Right cardiac atrium (tissue), 5 donors: ENCODE measurements around the gene PATL2. TPM values are rescaled to one million over a fixed set of nuclear protein-coding genes. Genes with fewer than 3 reads are reported as not detected.
"Not testable (repeated sequence)": the region's sequence is repeated elsewhere in the genome, so short reads cannot be mapped to it uniquely, and the experiment has no call there.

Source experiments
- ATAC-seq, 2 donors: fragments of 200-7000 bp; cut with Tn5 transposase; one replicate each; pipeline versions ENCODE4 v1.8.0 to v1.9.1; 2020; ENCODE audit warnings: moderate library complexity in 2 of 2, mild to moderate bottlenecking in 1 of 2
- DNase-seq, 3 donors: peaks; one replicate each; pipeline ENCODE4 v3.0.0-alpha.2; 2020
- H3K27ac ChIP-seq: one replicate; pipeline ENCODE4 v1.5.1; 2013; ENCODE audit warnings: mild to moderate bottlenecking, low read length, control low read depth, moderate library complexity
- H3K27me3 ChIP-seq: one replicate; pipeline ENCODE4 v1.6.1; 2013; ENCODE audit not compliant: control insufficient read depth, insufficient read depth
- H3K4me1 ChIP-seq: one replicate; pipeline ENCODE4 v1.6.1; 2013; ENCODE audit warnings: low read length; ENCODE audit not compliant: control insufficient read depth, insufficient read depth
- H3K4me3 ChIP-seq: one replicate; pipeline ENCODE4 v1.5.1; 2013; ENCODE audit warnings: low read length, control low read depth
- H3K9me3 ChIP-seq: one replicate; pipeline ENCODE4 v1.6.1; 2013; ENCODE audit warnings: low read length; ENCODE audit not compliant: control insufficient read depth
- whole genome bisulfite sequencing: extraction: QIAGEN DNeasy Blood & Tissue Kit; methylation state at CpG from one replicate; pipeline ENCODE4 v1.1.7; 2013; 5-methylcytosine and 5-hydroxymethylcytosine counted together
- intact Hi-C, 4 donors: fragments of 100-400 bp; cut with DNase I; formaldehyde crosslinking; loops; one replicate each; pipeline versions ENCODE4 v1.11.0 to v1.14.0; 2022 to 2023
- polyA plus RNA-seq: library from polyadenylated mRNA; stranded (reverse); fragments of 200-250 nt; gene quantifications from one replicate; pipeline ENCODE4 v1.2.3, GENCODE V29; 2013
- total RNA-seq, 4 donors: library from RNA; stranded (reverse); fragmentation: NEBNext Ultra II Directional; extraction: Animal tissue kit (Norgen Biotek cat#: 25700); gene quantifications; one replicate each; pipeline ENCODE4 v1.2.1, GENCODE V29; 2021
- donor health status: healthy with polysubstance abuse.
- donor health status: DM: no; HTN: yes; CAD: no.
- donor health status: DM: no; HTN: no; CAD: no.
- donor health status: DM: no; HTN: yes; CAD: no; lungs with severe emphysema.
- donor health status: DM: yes; HTN: yes; CAD: no.

The PATL2 gene
- total and polyA plus RNA-seq, 5 donors: 2.4 to 8.3 (median 4.7) TPM

DNA sequence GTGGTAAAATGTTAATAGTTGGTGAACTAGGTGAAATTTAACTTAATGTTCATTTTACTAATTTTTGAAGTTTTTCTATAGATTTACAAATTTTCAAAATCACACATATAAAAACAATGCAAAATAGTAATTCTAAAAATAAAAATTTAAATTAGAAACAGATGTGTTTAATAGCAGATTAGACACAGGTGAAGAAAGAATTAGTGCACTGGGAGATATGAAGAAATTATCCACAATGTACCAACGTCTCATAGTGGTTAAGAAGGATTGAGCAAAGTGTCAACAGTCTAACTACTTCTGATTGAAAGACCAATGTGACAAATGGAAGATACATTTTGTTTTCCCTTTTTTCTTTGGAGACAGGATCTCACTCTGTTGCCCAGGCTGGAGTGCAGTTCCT lies 74.1 kb downstream of the PATL2 start:
- Histone ChIP-seq H3K27ac (no peak overlapping the region), H3K4me1 (no peaks in the 10 kb centered on the region), H3K9me3 (no peaks in the 10 kb centered on the region), H3K27me3 (no peaks in the 10 kb centered on the region), H3K4me3 (no peak overlapping the region)
- ATAC-seq (no peak), DNase-seq (no peak)
- intact Hi-C loops: no loop called here
- 71% methylated on average over 1 of the region's 1 CpG for WGBS

DNA sequence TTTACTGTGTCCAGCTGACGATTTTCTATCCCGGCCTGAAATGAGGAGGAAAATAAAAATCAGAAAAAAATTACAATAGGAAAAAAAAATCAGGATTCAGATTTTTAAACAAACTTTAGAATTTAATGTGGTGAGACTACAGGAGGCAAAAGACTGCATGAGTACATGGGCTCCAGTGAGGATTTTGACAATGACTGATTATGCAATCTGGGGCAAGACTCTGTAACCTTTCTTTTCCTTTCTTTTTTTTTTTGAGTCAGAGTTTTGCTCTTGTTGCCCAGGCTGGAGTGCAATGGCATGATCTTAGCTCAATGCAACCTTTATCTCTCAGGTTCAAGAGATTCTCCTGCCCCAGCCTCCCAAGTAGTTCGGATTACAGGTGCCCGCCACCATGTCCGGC lies 77.5 kb downstream of the PATL2 start:
- DNase-seq: no peak
- ATAC-seq: no peak
- Histone ChIP-seq H3K4me1 (no peaks in the 10 kb centered on the region), H3K9me3 (no peaks in the 10 kb centered on the region), H3K4me3 (no peak overlapping the region), H3K27me3 (no peaks in the 10 kb centered on the region), H3K27ac (no peak overlapping the region)
- WGBS: 97% methylated on average over 5 of the region's 5 CpGs
- intact Hi-C loops: no loop called here

DNA sequence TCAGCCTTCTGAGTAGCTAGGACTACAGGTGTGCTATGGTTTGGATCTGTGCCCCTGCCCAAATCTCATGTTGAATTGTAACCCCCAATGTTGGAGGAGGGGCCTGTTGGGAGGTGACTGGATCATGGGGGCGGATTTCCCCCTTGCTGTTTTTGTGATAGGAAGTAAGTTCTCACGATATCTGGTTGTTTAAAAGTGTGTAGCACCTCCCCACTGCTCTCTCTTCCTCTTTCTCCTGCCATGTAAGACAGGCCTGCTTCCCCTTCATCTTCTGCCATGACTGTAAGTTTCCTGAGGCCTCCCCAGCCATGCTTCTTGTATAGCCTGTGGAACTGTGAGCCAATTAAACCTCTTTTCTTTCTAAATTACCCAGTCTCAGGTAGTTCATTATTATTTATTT lies 85.8 kb downstream of the PATL2 start:
- H3K4me1 ChIP-seq, H3K27ac ChIP-seq, H3K27me3 ChIP-seq, intact Hi-C loops, DNase-seq, ATAC-seq, H3K9me3 ChIP-seq, H3K4me3 ChIP-seq: not testable (repeated sequence)
- 84% methylated on average over 2 of the region's 2 CpGs for WGBS

DNA sequence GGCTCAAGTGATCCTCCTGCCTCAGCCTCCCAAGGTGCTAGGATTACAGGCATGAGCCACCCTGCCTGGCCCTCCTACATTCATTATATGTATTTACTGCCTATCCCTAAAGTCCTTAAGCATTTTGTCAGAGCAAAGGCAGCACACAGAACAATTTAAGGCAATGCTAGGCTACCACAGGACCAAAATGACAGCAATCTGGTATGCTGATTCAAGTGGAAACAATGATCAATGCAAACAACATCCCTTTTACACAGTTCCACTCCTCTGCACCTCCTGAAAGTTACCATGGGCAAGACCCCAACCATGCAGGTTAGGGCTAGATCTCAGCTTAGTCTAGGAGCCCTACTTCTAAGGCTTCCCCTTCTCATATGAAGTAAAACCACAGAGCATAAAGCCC lies 87.9 kb downstream of the PATL2 start:
- H3K27me3 ChIP-seq: no peaks in the 10 kb centered on the region
- no peak for DNase-seq
- intact Hi-C loops: no loop called here
- H3K9me3 ChIP-seq: no peaks in the 10 kb centered on the region
- no peak overlapping the region for H3K27ac ChIP-seq
- no peaks in the 10 kb centered on the region for H3K4me1 ChIP-seq
- H3K4me3 ChIP-seq: no peak overlapping the region
- ATAC-seq: no peak

DNA sequence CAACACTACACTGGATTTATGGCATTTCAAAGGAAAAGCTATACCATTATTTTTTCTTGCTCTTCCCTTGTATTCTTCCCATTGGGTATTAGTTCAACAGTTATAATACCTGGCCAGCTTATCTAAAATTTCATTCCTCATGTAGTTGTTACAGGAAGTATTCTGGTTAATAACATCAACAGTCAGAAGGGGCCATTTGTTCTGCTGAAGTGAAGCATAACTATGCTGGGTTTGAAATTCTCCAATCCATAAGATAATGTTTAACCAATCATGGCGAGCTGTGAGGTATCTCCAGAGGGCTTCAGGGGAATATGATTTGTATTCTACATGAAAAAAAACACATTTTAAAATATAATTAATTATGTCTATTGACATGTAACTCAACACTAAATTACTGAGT lies 91.0 kb downstream of the PATL2 start:
- Histone ChIP-seq H3K4me3 (no peak overlapping the region), H3K27ac (no peak overlapping the region), H3K27me3 (no peaks in the 10 kb centered on the region), H3K4me1 (no peaks in the 10 kb centered on the region), H3K9me3 (no peaks in the 10 kb centered on the region)
- no peak for ATAC-seq
- 98% methylated on average over 1 of the region's 1 CpG for WGBS
- intact Hi-C loops: no loop called here
- DNase-seq: no peak

DNA sequence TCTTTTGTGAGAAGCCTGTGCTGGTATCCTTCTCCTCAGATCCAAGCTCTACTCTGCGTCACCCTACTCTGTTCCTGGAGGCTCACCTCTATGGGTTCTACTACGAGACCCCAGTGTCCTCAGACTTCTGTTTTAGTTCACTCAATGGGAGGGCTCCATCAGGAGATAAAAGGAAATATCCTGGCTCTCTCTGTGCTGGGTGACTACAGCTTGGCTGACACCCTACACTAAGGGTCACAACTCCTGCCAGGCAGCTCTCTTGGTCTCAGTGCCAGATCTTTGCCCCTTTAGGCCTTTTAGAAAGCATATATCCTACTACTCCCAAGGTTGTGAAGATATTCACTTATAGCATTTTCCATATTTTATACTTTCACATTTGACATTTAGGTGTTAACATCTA lies 94.1 kb downstream of the PATL2 start:
- DNase-seq (no peak), ATAC-seq (no peak)
- WGBS: 90% methylated on average over 2 of the region's 2 CpGs
- Histone ChIP-seq H3K27me3 (no peaks in the 10 kb centered on the region), H3K4me1 (no peaks in the 10 kb centered on the region), H3K4me3 (no peak overlapping the region), H3K9me3 (no peaks in the 10 kb centered on the region), H3K27ac (no peak overlapping the region)
- intact Hi-C loops: no loop called here

Other genes with a start within 250 kb of the PATL2 start
- gene EIF3J, start 174.2 kb downstream of the PATL2 start, total RNA-seq: 10 to 100 TPM; 52.9 to 73.5 (median 65.7) TPM
- 40.8 TPM for gene EIF3J, start 174.2 kb downstream of the PATL2 start, polyA plus RNA-seq
- gene SPG11, start 47.7 kb downstream of the PATL2 start, total RNA-seq: 10 to 100 TPM; 38.8 to 45.7 (median 42.4) TPM
- 15.0 TPM for gene SPG11, start 47.7 kb downstream of the PATL2 start, polyA plus RNA-seq
- 1,000 to 10,000 TPM; 1,377 to 1,599 (median 1,490) TPM for gene B2M, start 194 bp upstream of the PATL2 start, total RNA-seq
- 2,022 TPM for gene B2M, start 194 bp upstream of the PATL2 start, polyA plus RNA-seq
- gene TRIM69, start 25.2 kb upstream of the PATL2 start, total RNA-seq: 10 to 100 TPM; 46.1 to 81.4 (median 71.9) TPM
- gene TRIM69, start 25.2 kb upstream of the PATL2 start, polyA plus RNA-seq: 53.5 TPM
- not detected for gene TERB2, start 245.4 kb upstream of the PATL2 start, total RNA-seq
- gene TERB2, start 245.4 kb upstream of the PATL2 start, polyA plus RNA-seq: not detected